ENCODE data around the gene LRRC15.

Gene LRRC15

GRCh38 chr3:194360568-194360967 lies 9.0 kb downstream of the LRRC15 start:
- DNase-seq = no peak

GRCh38 chr3:194357681-194358080 lies 11.9 kb downstream of the LRRC15 start:
- no peak for DNase-seq

- DNase-seq = no peak
Observed at GRCh38 chr3:194355379-194355778, 14.2 kb downstream of the LRRC15 start.

- DNase-seq = no peak
Observed at GRCh38 chr3:194354315-194354714, 15.2 kb downstream of the LRRC15 start.

DNA sequence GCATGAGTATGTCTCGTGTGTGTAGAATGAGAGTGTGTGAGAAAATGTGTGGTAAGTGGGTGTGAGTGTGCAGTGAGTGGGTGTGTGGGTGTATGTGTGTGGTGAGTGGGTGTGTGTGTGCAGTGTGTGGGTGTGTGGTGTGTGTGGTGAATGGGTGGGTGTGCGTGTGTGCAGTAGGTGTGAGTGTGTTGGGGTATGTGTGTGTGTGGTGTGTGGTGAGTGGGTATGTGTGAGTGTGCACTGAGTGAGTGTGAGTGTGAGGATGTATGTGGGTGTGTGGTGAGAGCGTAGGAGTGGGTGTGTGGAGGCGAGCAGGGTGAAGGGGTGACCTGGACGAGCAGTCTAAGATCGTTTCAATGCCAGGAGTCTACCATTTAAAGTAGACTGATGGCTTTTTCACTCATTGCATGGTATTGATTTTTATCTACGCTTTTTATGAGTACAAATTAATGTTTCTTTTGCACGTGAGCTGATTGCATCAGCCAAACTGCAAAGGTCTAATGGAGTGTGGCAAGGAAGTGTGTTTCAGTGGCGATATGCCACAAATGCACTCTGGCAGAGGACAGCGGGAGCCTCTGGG lies 16.8 kb downstream of the LRRC15 start:
- DNase-seq = no peak

DNA sequence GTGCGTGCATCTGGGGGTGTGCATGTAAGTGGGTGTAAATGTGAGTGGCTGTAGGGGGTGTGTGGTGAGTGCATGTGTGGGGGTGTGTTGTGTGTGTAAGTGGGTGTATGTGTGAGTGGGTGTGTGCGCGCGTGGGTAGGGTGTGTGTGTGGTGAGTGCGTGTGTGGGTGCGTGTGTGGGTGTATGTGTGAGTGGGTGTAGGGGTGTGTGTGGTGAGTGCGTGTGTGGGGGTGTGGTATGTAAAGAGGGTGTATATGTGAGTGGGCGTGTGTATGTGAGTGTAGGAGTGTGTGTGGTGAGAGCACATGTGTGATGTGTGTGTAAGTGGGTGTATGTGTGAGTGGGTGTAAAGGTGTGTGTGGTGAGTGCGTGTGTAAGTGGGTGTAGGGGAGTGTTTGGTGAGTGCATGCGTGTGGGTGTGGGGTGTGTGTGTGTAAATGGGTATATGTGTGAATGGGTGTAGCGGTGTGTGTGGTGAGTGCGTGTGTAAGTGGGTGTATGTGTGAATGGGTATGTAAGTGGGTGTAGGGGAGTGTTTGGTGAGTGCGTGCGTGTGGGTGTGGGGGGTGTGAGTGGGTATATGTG lies 17.5 kb downstream of the LRRC15 start:
- DNase-seq = no peak

- no peak for DNase-seq
Observed at GRCh38 chr3:194351080-194351672, 18.4 kb downstream of the LRRC15 start, which contains the start of gene CPN2. Gene CPN2 (minus strand): TSS chr3:194351328. CDS start chr3:194342702, 8,626 bp downstream.

DNA sequence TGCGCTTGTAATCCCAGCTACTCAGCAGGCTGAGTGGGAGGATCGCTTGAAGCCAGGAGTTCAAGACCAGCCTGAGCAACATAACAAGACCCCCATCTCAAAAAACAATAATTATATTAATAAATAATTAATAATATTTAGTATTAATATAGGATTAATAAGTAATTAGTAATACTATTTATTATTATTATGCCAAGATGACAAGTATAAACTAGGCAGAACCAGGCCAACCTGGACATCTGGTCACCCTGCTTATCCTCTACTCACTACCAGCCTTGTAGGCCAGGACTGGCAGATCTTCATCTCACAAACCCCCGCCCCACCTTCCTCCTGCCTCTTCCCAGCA lies 18.8 kb downstream of the LRRC15 start:
- DNase-seq = no peak

- no peak for DNase-seq
Observed at GRCh38 chr3:194348354-194348753, 21.2 kb downstream of the LRRC15 start.

- no peak for DNase-seq
Observed at GRCh38 chr3:194346621-194347020, 22.9 kb downstream of the LRRC15 start.

GRCh38 chr3:194346035-194346434 lies 23.5 kb downstream of the LRRC15 start:
- no peak for DNase-seq

- peak; percentile 36 to 48 for DNase-seq
Observed at GRCh38 chr3:194344012-194344411, 25.5 kb downstream of the LRRC15 start.

DNA sequence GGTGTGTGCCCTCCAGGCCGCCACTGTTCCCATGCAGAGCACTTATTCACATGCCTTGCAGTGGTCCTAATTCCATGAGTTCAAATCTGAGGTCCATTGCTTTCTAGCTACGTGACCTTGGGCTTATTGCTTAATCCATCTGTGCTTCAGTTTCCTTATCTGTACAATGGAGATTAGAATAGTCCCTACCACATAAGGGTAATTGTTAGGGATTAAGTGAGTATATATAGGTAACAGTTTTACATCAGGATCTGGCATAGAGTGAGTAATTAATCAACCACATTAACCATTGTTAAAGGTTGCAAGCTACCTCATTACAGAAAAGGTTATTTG lies 26.0 kb downstream of the LRRC15 start:
- DNase-seq = no peak

- no peak for DNase-seq
Observed at GRCh38 chr3:194342861-194343560, 26.5 kb downstream of the LRRC15 start.

- DNase-seq = no peak
Observed at GRCh38 chr3:194340757-194341400, 28.7 kb downstream of the LRRC15 start.

GRCh38 chr3:194339840-194340239 lies 29.7 kb downstream of the LRRC15 start:
- DNase-seq = no peak

- no peak for DNase-seq
Observed at GRCh38 chr3:194339356-194339755, 30.2 kb downstream of the LRRC15 start.

GRCh38 chr3:194337965-194338753 lies 31.4 kb downstream of the LRRC15 start:
- DNase-seq = no peak

DNA sequence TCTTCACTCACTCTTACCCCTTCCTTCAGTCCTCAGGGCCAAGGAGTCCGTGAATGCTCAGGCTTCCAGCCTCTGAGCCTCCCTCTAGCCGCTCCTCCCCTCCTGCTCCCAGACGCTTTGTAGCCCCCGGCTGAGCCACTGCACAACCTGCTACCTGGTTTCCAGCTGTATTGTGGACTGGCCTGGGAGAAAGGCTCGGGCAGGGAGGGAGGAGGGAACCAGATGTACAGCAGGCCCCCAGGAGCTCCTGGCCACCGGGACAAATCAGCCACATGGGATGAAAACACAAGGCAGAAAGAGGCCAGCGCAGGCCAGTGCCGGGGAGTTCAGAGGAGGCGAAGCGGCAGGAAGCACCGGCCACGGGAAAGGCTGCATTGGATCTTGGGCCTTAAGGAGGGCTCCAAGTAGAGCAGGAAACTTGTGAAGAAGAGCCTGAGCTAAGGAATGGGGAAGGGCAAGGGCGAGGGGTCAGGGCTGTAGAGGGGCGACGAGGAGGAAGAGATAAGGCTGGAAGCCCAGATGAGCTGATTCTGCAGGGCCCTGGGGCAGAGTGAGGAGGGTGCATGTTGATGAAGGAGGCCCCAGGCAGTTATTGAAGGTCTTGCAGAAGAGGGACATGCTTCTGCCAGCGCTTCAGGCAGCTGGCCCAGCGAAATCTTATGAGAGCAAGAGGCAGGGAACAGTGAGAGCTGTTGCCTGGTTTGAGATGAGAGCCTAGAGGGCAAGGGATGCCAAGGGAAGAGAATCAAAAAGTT lies 32.8 kb downstream of the LRRC15 start:
- no peak for DNase-seq

GRCh38 chr3:194333981-194334320 lies 35.6 kb downstream of the LRRC15 start:
- DNase-seq = no peak

- no peak for DNase-seq
Observed at GRCh38 chr3:194333212-194333980, 36.1 kb downstream of the LRRC15 start.

GRCh38 chr3:194332858-194333211 lies 36.7 kb downstream of the LRRC15 start:
- DNase-seq = no peak

Measured in NCI-H2081 (cell line).